Breast epithelium (tissue), 3 donors: ENCODE data around the gene QSOX2.

ENCODE experiments used
- POLR2A ChIP-seq: fragments of 450-650 bp; IDR thresholded peaks from one replicate; pipeline ENCODE4 v1.6.1; 2016; ENCODE audit warnings: antibody characterized with exemption, mild to moderate bottlenecking, moderate library complexity
- POLR2AphosphoS5 ChIP-seq, 3 donors: sonication (generic); formaldehyde crosslinking; IDR thresholded peaks; one replicate each; pipeline ENCODE4 v1.6.1; 2017; ENCODE audit warnings: antibody characterized with exemption in 3 of 3
- TF ChIP-seq, protein P1 (sequence below), 3 donors: fragments of 450-650 bp; IDR thresholded peaks; one replicate each; pipeline ENCODE4 v1.5.1; 2016 to 2017; ENCODE audit warnings: antibody characterized with exemption in 3 of 3, mild to moderate bottlenecking in 3 of 3, moderate library complexity in 3 of 3

- no peak for TF ChIP-seq POLR2A
- TF ChIP-seq, protein P1, sequence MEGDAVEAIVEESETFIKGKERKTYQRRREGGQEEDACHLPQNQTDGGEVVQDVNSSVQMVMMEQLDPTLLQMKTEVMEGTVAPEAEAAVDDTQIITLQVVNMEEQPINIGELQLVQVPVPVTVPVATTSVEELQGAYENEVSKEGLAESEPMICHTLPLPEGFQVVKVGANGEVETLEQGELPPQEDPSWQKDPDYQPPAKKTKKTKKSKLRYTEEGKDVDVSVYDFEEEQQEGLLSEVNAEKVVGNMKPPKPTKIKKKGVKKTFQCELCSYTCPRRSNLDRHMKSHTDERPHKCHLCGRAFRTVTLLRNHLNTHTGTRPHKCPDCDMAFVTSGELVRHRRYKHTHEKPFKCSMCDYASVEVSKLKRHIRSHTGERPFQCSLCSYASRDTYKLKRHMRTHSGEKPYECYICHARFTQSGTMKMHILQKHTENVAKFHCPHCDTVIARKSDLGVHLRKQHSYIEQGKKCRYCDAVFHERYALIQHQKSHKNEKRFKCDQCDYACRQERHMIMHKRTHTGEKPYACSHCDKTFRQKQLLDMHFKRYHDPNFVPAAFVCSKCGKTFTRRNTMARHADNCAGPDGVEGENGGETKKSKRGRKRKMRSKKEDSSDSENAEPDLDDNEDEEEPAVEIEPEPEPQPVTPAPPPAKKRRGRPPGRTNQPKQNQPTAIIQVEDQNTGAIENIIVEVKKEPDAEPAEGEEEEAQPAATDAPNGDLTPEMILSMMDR (IDR thresholded peaks at IDR 0.05): no peak
- TF ChIP-seq POLR2AphosphoS5 (IDR thresholded peaks at IDR 0.05): no peak
These were observed 45.2 kb downstream of the QSOX2 start for GRCh38 chr9:136200424-136200823.
